Urinary bladder (tissue), 4 donors: ENCODE measurements around the gene SMARCD3. TPM values are rescaled to one million over a fixed set of nuclear protein-coding genes. Genes with fewer than 3 reads are reported as not detected.

Experiments
- DNase-seq: peaks from one replicate; pipeline ENCODE4 v3.0.0-alpha.2; 2015; ENCODE audit errors: extremely low spot score
- H3K27ac ChIP-seq: one replicate; pipeline ENCODE4 v1.5.1; 2013; ENCODE audit warnings: low read depth, mild to moderate bottlenecking, moderate library complexity
- H3K36me3 ChIP-seq: one replicate; pipeline ENCODE4 v1.6.1; 2013; ENCODE audit warnings: mild to moderate bottlenecking, moderate library complexity; ENCODE audit not compliant: insufficient read depth
- H3K4me1 ChIP-seq: one replicate; pipeline ENCODE4 v1.6.1; 2013; ENCODE audit warnings: mild to moderate bottlenecking, moderate library complexity; ENCODE audit not compliant: insufficient read depth
- H3K4me3 ChIP-seq: one replicate; pipeline ENCODE4 v1.5.1; 2013; ENCODE audit warnings: low read depth, low read length
- WGBS: extraction: QIAGEN DNeasy Blood & Tissue Kit; methylation state at CpG from one replicate; pipeline ENCODE4 v1.1.7; 2013; 5-methylcytosine and 5-hydroxymethylcytosine counted together
- polyA plus RNA-seq: library from polyadenylated mRNA; stranded (reverse); fragments of 200-250 nt; gene quantifications from one replicate; pipeline ENCODE4 v1.2.3, GENCODE V29; 2013
- total RNA-seq: library from RNA; depleted of rRNA; stranded (reverse); fragments of >200 nt; gene quantifications from one replicate; pipeline ENCODE4 v1.2.3, GENCODE V29; 2014
- donor health status: healthy with polysubstance abuse.
- donor health status: healthy.

The SMARCD3 gene
- total and polyA plus RNA-seq, 2 donors = 33.2 to 47.8 TPM

DNA sequence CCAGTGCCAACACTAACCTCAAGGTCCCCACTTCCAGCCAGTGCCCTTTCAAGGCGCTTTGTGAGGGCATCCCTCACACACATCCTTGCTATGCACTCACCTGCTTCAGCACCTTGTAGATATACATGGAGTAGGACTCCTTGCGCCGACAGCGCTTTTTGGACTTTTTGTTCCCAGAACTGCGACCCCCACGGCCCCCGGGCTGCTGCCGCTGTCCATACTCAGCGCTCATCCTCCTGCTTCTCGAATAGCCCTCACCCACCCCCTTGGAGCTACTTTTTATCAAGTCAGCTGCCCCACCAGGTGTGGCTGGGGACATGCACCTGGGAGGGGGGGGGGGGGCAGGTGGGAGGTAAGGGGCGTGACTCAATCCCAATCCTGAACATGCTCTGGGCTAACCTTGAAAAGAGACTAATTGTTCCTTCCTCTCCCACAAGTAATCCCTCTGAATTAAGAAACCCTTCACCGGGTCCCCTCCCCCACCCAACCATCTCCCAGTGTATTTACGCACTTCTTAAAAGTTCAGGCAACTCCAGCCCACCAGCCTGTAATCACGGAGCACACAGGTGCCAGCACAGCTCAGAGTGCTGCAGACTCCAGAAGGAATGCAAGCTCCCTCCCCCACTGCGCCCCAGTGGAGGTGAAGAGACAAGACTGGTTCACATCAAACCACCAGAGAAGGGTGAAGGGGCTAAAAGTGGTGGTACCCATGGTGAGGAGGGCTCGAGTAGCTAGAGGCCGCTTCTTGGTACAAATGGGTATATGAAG, 38.2 kb downstream of the SMARCD3 start, which contains the start of gene H2BK1:
TSS of gene H2BK1 (minus strand) at position 402 of the 768 bp plus-strand sequence. CDS start at position 232, 170 bp downstream.
- Histone ChIP-seq H3K4me3 (no peak within 1 kb of the TSS), H3K4me1 (no peaks in the 10 kb centered on the region), H3K27ac (no peak within 1 kb of the TSS), H3K36me3 (no peaks in the 10 kb centered on the region)
- WGBS = 82% methylated on average over 17 of the region's 17 CpGs
- no peak for DNase-seq

DNA sequence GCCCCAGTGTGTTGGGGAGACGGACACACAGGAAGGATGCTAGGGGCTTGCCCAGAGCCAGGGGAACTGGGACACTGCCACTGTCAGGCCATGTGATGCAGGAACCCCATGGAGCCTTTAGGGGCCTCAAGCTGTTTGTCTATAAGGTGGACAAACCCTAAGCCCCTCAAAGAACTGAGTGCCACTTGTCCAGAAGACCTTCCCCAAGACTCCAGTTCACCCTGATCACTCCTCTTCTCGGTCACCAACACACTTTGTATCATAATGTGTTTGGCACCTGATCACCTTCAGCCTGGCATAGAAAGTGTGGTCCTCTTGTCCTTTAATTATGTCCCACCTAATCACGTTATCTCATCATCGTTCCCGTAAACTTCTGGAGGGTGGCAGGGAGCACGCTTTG, 38.9 kb downstream of the SMARCD3 start:
- no peak overlapping the region for H3K27ac ChIP-seq
- 80% methylated on average over 6 of the region's 6 CpGs for WGBS

DNA sequence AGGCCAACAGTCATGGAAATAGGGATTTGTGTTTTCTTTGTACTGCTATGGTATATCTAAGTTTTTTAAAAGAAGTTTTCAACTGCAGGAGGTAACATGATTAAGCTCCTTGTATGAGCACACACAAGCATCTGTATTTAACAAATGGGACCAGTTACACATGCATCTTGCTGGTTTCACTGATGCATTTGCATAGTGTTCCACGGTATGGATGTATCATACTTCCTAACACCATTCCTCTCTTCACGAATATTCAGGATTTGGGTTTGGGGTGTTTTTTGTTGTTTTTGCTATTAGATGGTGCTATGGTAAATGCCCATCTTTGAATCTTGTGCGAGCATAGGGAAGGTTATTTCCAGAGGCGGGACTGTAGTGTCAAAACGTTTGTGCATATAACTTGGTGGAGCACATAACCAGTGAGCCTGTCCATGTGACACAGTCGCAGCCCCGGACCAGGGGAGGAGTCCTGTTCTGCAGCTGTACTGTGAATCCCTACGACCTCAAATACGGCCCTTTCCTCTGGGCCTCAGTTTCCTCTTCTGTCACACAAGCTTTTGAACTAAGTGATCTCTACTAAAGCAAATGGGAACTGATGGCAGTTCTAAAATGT, 40.1 kb downstream of the SMARCD3 start:
- DNase-seq = no peak
- Histone ChIP-seq H3K27ac (no peak overlapping the region), H3K4me1 (no peaks in the 10 kb centered on the region), H3K4me3 (no peak overlapping the region), H3K36me3 (no peaks in the 10 kb centered on the region)
- 65% methylated on average over 9 of the region's 9 CpGs for WGBS

More for the DNA sequence above, 38.9 kb downstream of the SMARCD3 start:
- Histone ChIP-seq H3K36me3 (no peaks in the 10 kb centered on the region), H3K4me1 (no peaks in the 10 kb centered on the region), H3K4me3 (no peak overlapping the region)
- no peak for DNase-seq

DNA sequence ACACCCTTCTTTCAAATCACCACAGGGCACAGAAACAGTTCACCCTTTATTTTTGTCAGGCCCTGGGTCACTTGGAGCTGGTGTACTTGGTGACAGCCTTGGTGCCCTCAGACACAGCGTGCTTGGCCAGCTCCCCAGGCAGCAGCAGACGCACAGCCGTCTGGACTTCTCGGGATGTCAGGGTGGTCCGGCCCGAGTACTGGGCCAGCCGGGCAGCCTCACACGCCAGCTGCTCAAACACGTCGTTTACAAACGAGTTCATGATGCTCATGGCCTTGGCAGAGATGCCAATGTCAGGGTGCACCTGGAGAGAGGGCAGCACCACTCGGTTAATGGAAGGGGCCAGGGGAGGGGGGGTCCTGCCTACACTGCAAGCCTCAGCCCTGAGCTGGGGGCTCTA, 40.7 kb downstream of the SMARCD3 start:
- no peak for DNase-seq
- WGBS = 67% methylated on average over 12 of the region's 12 CpGs
- no peaks in the 10 kb centered on the region for H3K36me3 ChIP-seq

DNA sequence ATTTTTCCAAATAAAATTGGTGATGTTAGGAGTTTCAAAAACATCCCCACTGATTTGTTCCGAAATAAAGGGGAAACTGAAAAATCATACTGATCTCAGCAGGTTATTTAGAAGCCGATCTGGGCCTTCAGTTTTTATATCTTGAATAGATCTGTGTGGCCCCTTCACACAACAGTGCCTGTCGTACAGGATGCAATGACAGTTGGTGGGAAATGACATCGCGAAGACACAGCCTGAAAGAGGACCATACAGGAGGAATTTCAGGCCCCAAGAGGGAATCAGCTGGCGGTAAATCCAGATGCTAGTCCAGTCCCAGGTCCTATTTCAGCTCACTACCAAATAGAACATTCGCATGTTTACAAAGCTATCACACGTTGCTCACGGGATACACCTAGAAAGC, 41.2 kb downstream of the SMARCD3 start:
- Histone ChIP-seq H3K36me3 (no peaks in the 10 kb centered on the region), H3K4me1 (no peaks in the 10 kb centered on the region), H3K27ac (no peak overlapping the region), H3K4me3 (no peak overlapping the region)
- 61% methylated on average over 9 of the region's 9 CpGs for WGBS
- no peak for DNase-seq

More for the DNA sequence above, 40.7 kb downstream of the SMARCD3 start:
- no peak overlapping the region for H3K4me3 ChIP-seq
- H3K27ac ChIP-seq = no peak overlapping the region
- no peaks in the 10 kb centered on the region for H3K4me1 ChIP-seq

DNA sequence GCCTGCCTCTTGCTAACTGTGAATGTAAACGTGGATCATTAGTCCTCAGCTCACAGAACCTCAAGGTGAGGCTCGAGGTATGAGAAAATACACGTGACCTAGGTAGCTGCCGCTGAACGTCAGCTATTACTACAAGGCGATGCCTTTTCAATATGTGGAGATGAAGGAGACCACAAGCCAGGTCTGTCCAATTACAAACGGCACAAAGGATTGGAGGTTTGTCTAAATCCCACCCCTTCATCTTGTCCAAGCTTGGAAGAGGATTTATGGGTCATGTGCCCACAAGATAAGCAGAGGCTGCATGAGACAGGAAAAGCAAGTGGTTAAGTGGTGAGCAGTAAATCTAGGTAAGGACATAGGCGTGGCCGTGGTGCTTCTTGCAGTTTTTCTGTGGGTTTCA, 41.6 kb downstream of the SMARCD3 start:
- H3K4me1 ChIP-seq = no peaks in the 10 kb centered on the region
- H3K4me3 ChIP-seq = no peak overlapping the region
- WGBS = 48% methylated on average over 9 of the region's 9 CpGs

DNA sequence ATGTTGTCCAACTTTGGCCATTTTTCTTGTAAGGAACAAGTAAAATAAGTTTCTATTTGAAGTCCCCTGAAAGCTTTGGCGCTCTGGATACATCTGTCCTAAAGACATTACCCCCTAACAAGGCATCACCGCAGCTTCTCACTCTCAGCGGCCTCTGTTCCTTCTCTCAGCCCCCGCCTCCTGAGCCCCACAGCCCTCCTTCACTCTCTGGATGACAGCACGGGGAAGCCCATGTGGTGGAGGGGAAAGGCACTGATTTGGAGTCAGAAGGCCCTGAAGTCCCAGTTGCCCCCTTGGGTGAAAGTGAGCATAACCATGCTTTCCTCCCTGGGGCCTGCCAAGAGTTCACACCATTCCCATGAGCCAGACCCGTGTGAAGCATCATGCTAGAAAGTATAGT, 42.8 kb downstream of the SMARCD3 start:
- H3K36me3 ChIP-seq = no peaks in the 10 kb centered on the region
- WGBS = 71% methylated on average over 6 of the region's 6 CpGs
- H3K27ac ChIP-seq = no peak overlapping the region
- no peaks in the 10 kb centered on the region for H3K4me1 ChIP-seq
- no peak overlapping the region for H3K4me3 ChIP-seq
- DNase-seq = no peak

More for the DNA sequence above, 41.6 kb downstream of the SMARCD3 start:
- no peak for DNase-seq
- no peak overlapping the region for H3K27ac ChIP-seq
- no peaks in the 10 kb centered on the region for H3K36me3 ChIP-seq

DNA sequence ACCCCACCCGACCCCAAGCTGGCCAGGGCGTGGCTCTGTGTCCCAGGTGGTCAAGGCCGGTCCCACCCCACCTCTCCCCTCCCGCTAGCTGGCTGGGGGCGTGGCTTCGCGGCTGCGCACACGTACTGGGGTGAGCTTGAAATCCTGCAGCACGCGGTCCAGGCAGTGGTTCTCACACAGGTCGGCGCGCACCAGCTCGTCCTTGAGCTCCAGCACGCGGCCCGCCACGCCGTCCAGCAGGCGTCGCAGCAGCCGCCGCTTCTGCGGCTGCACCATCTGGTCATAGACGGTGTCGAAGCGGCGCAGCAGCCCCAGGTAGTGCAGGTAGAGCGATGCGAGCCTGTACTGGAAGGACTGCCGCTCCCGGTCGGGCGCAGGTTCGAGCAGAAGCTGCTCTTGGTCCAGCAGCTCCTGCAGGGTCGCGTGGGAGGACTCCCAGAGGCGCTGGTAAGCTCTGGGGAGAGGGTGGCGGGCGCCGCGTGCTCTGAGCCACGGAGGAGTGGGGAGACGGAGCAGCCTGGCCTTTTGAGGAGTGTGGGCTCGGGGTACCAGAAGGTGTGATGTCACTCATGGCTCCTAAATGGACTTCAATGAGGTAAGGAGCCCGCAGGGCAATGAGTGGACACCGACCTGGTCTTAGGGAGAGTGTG, 44.0 kb downstream of the SMARCD3 start:
- H3K4me3 ChIP-seq = no peak overlapping the region
- H3K36me3 ChIP-seq = no peaks in the 10 kb centered on the region
- no peak overlapping the region for H3K27ac ChIP-seq
- no peaks in the 10 kb centered on the region for H3K4me1 ChIP-seq
- WGBS = 70% methylated on average over 48 of the region's 48 CpGs
- no peak for DNase-seq

DNA sequence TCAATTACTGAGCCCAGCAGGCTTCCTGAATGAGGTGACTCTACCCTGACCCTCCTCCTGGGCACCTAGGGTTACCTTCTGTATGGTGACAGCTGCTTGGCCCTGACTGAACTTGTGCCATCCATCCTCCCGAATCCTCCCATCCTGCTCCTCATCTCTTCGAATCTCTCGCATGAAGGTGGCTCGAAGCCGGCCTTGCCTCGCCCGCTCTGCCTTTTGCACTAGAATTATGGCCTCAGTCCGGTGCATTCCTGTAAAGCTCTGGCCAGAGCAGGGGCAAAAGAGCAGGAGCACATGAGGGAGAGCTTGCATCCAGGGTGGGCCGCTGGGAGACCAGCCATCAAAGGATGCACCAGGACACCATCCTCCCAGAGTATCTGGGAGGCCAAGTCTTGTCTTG, 45.7 kb downstream of the SMARCD3 start:
- Histone ChIP-seq H3K4me1 (no peaks in the 10 kb centered on the region), H3K4me3 (no peak overlapping the region), H3K36me3 (no peaks in the 10 kb centered on the region), H3K27ac (no peak overlapping the region)
- DNase-seq = no peak
- 94% methylated on average over 9 of the region's 9 CpGs for WGBS

DNA sequence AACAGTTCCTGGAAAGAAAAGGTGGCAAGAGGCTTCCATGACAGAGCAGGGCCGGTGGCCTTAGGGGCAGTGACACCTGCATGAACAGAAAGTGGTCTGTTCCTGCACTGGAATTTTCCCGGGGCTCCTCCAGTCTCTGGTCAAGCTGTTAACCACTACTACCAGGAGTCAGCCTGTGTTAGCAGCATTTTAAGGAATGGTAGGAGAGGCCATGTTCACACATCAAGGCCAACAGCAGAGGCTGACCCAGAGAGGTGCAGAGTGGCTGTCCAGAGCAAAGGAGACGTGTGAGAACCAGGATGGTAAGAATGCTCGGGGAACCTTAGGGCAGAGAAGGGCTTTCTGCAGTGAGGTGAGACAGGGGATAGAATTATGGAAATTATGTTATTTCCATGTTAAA, 46.7 kb downstream of the SMARCD3 start:
- Histone ChIP-seq H3K27ac (no peak overlapping the region), H3K4me1 (no peaks in the 10 kb centered on the region), H3K4me3 (no peak overlapping the region), H3K36me3 (no peaks in the 10 kb centered on the region)
- no peak for DNase-seq
- WGBS = 86% methylated on average over 4 of the region's 4 CpGs

DNA sequence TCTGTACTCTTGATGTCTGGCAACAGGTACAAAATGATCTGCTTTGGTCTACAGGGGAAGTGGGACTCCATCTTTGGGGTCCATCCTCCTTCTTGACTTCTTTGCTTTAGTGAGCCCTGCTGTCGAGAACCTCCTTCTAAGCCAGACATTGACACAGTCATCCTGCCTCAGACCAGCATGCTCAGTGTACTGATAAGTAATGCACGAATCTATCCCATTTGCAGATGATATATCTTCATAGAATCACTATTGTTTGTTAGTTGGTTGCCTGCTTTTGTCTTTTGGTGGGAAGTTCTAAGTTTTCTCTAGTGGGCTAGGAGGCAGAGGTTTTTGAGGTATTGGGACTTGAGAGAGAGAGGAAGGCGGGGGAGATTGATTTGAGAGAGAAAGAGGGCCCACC, 47.1 kb downstream of the SMARCD3 start:
- no peak overlapping the region for H3K4me3 ChIP-seq
- no peak for DNase-seq
- 86% methylated on average over 3 of the region's 3 CpGs for WGBS
- no peaks in the 10 kb centered on the region for H3K36me3 ChIP-seq
- H3K4me1 ChIP-seq = no peaks in the 10 kb centered on the region
- no peak overlapping the region for H3K27ac ChIP-seq

DNA sequence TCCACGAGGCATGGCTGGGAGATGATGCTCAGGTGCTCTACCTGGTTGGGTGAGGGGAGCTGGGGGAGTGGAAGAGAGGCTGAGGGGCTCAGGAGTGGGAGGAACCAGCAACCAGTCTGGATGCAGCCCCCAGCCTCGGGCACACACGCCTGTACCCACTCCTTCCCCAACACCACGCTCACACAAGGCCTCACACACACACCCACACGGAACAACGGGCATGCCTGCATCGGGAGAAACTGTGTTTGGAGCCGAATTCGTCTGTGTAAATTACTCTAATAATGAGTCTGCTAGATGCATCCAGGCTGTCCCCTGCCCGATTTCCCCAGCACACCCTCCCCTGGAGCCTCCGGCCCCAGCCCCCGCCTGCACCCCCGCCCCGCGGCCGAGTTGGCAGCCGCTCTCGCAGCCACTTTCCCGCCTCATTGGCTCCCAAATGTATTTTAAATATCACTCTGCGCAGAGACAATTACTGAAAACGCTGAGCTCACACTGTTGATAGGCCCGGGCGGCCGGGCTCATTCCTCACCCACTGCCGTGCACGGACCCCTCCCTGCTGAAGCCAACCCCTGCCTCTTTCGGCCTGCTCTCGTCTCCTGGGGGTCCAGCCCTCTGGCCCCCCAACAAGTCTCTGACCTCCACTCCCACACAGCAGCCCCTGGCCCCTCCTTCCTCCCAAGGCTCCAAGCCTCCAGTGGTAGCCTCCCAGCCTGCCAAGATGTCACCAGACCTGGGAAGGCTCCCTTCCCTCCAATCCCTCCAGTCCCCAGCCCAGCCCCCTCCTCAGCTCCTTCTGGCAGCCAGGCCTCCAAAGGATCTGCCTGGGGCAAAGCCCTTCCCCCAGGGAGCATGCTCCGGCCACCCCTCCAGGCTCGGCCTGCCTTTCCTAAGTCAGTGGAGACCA, 49.3 kb downstream of the SMARCD3 start:
- Histone ChIP-seq H3K4me3 (no peak overlapping the region), H3K27ac (no peak overlapping the region), H3K36me3 (no peaks in the 10 kb centered on the region), H3K4me1 (no peaks in the 10 kb centered on the region)
- DNase-seq = peak; percentile 14
- WGBS = 39% methylated on average over 30 of the region's 30 CpGs

DNA sequence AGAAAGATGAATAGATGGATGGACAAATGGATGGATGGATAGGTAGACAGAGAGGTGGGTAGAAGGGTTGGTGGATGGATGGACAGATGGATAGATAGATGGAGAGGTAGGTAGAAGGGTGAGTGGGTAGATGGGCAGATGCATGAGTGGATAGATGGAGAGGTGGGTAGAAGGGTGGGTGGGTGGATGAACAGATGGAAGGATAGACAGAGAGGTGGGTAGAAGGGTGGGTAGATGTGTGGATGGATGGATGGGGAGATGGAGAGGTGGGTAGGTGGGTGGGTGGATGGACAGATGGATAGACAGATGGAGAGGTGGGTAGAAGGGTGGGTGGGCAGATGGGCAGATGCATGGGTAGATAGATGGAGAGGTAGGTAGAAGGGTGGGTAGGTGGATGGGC, 50.6 kb downstream of the SMARCD3 start:
- DNase-seq = no peak
- H3K36me3 ChIP-seq = no peaks in the 10 kb centered on the region

More for the DNA sequence above, 50.6 kb downstream of the SMARCD3 start:
- H3K27ac ChIP-seq = no peak overlapping the region
- H3K4me3 ChIP-seq = no peak overlapping the region
- H3K4me1 ChIP-seq = no peaks in the 10 kb centered on the region
